ENCODE measurements around the gene COPG1. TPM values are rescaled to one million over a fixed set of nuclear protein-coding genes. Genes with fewer than 3 reads are reported as not detected.

COPG1 gene
- total and polyA plus RNA-seq, 10 of the 15 experiments (the other 5 are each of a cell fraction or from before 2014, with no cell fraction given), result 54.8 to 143 (median 91.2) TPM

DNA sequence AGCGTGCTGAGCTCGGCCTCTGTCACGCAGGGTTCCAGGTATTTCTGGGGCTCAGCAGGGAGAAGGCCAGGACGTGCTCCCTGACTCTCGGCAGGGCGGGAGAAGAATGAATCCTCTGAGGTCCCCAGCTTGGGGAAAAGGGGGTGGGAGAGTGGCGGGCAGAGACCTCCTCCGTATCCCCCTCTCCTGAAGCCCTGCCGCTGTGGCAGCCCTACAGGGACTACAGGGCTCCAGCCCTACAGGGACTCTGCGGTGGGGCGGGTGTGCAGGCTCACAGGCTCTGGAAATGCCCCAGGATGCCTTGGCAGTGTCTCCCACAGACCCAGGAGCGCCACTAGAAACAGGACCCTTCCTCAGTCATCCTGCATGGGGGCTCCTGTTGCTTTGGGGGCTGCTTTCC is 75.4 kb downstream of the COPG1 start:
- BruUV-seq (replicated peaks), result no TSS peak
- no peaks in the 10 kb centered on the region for H3K9me3 ChIP-seq (replicated peaks; ENCODE audit: control insufficient read depth, insufficient read depth, low read length)
- no peak overlapping the region for H3K9ac ChIP-seq (ENCODE audit: control insufficient read depth, insufficient read depth, low read length)
- RAD21 ChIA-PET (ENCODE audit: unreplicated experiment), result no interaction called here
- H3K27me3 ChIP-seq (replicated peaks in 1 of 2; ENCODE audit: control insufficient read depth in 2 of 2, insufficient read depth in 2 of 2, low read length in 1 of 2), result peaks cover 0 to 5% of the 10 kb centered on the region in 2 experiments; a peak in 1 of 4 replicates
- FAIRE-seq, result no peak
- intact Hi-C loops (cut with micrococcal nuclease; ENCODE audit: unreplicated experiment), result no loop called here
- in situ Hi-C loops (cut with MboI), result no loop called here
- no peaks in the 10 kb centered on the region for H3K79me2 ChIP-seq (ENCODE audit: control insufficient read depth, insufficient read depth, low read length)
- TF ChIP-seq HDAC2 (IDR thresholded peaks at IDR 0.05), result no peak
- TF ChIP-seq, protein P1, sequence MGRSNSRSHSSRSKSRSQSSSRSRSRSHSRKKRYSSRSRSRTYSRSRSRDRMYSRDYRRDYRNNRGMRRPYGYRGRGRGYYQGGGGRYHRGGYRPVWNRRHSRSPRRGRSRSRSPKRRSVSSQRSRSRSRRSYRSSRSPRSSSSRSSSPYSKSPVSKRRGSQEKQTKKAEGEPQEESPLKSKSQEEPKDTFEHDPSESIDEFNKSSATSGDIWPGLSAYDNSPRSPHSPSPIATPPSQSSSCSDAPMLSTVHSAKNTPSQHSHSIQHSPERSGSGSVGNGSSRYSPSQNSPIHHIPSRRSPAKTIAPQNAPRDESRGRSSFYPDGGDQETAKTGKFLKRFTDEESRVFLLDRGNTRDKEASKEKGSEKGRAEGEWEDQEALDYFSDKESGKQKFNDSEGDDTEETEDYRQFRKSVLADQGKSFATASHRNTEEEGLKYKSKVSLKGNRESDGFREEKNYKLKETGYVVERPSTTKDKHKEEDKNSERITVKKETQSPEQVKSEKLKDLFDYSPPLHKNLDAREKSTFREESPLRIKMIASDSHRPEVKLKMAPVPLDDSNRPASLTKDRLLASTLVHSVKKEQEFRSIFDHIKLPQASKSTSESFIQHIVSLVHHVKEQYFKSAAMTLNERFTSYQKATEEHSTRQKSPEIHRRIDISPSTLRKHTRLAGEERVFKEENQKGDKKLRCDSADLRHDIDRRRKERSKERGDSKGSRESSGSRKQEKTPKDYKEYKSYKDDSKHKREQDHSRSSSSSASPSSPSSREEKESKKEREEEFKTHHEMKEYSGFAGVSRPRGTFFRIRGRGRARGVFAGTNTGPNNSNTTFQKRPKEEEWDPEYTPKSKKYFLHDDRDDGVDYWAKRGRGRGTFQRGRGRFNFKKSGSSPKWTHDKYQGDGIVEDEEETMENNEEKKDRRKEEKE (IDR thresholded peaks at IDR 0.05), result no peak
- SMC1A ChIA-PET (ENCODE audit: uncharacterized antibody, unreplicated experiment), result interaction anchor here (0.7 kb wide), 1 partner anchor 105 kb away, joined by 3 read pairs; no protein-coding TSS in a partner anchor
- CTCF ChIA-PET, result interaction anchor here (0.6 to 2.1 kb wide), 4 partner anchors 8 to 354 kb away, joined by 3 to 11 read pairs (median 6); a partner anchor contains a TSS
- H3K36me3 ChIP-seq (ENCODE audit: control insufficient read depth in 2 of 2, insufficient read depth in 2 of 2, low read length in 1 of 2), result no peaks in the 10 kb centered on the region
- POLR2A ChIA-PET, result no interaction called here
- WGBS (ENCODE audit: insufficient coverage, insufficient replicate concordance, low lambda C conversion rate, missing lambda C conversion rate), result 74% methylated on average over 10 of the region's 12 CpGs
- no peaks in the 10 kb centered on the region for H4K20me1 ChIP-seq (ENCODE audit: control insufficient read depth, insufficient read depth)
- peaks cover 4% of the 10 kb centered on the region; the same call in 1 of the 2 replicates for H3K4me1 ChIP-seq (ENCODE audit: control insufficient read depth, insufficient read depth, low read length)
- no peak overlapping the region for H3K27ac ChIP-seq (ENCODE audit: control insufficient read depth, insufficient read depth)
- H3K4me3 ChIP-seq, result no peak overlapping the region
- no peak for DNase-seq (ENCODE audit: low read depth, low spot score)
- no peak overlapping the region for H2AFZ ChIP-seq (ENCODE audit: control insufficient read depth, low read depth, low read length)
- H3K4me2 ChIP-seq (ENCODE audit: control insufficient read depth, insufficient read depth), result no peak overlapping the region
- ATAC-seq, result no peak

- H3K27ac ChIP-seq (ENCODE audit: control insufficient read depth, insufficient read depth), result no peak overlapping the region
- no peak overlapping the region for H3K4me3 ChIP-seq
- H3K27me3 ChIP-seq (replicated peaks in 1 of 2; ENCODE audit: control insufficient read depth in 2 of 2, insufficient read depth in 2 of 2, low read length in 1 of 2), result peaks cover 0 to 5% of the 10 kb centered on the region in 2 experiments; a peak in 2 of 4 replicates
- intact Hi-C loops (cut with micrococcal nuclease; ENCODE audit: unreplicated experiment), result no loop called here
- FAIRE-seq, result no peak
- H3K79me2 ChIP-seq (ENCODE audit: control insufficient read depth, insufficient read depth, low read length), result no peaks in the 10 kb centered on the region
- ChIA-PET SMC1A (ENCODE audit: uncharacterized antibody, unreplicated experiment) (no interaction called here), RAD21 (ENCODE audit: unreplicated experiment) (no interaction called here), CTCF (interaction anchor here (2.0 to 2.1 kb wide), 2 partner anchors 9 to 355 kb away, joined by 5 to 7 read pairs; a partner anchor contains a TSS), POLR2A (no interaction called here)
- H4K20me1 ChIP-seq (ENCODE audit: control insufficient read depth, insufficient read depth), result no peaks in the 10 kb centered on the region
- in situ Hi-C loops (cut with MboI), result no loop called here
- no peaks in the 10 kb centered on the region for H3K36me3 ChIP-seq (ENCODE audit: control insufficient read depth in 2 of 2, insufficient read depth in 2 of 2, low read length in 1 of 2)
- peaks cover 4% of the 10 kb centered on the region; the same call in 1 of the 2 replicates for H3K4me1 ChIP-seq (ENCODE audit: control insufficient read depth, insufficient read depth, low read length)
- BruUV-seq (replicated peaks), result no TSS peak
- 91% methylated on average over 3 of the region's 3 CpGs for WGBS (ENCODE audit: insufficient coverage, insufficient replicate concordance, low lambda C conversion rate, missing lambda C conversion rate)
- no peak for ATAC-seq
- no peak overlapping the region for H3K4me2 ChIP-seq (ENCODE audit: control insufficient read depth, insufficient read depth)
- no peak overlapping the region for H2AFZ ChIP-seq (ENCODE audit: control insufficient read depth, low read depth, low read length)
- H3K9me3 ChIP-seq (replicated peaks; ENCODE audit: control insufficient read depth, insufficient read depth, low read length), result no peaks in the 10 kb centered on the region
- no peak overlapping the region for H3K9ac ChIP-seq (ENCODE audit: control insufficient read depth, insufficient read depth, low read length)
- DNase-seq (ENCODE audit: low read depth, low spot score), result no peak
- TF ChIP-seq BHLHE40 (IDR thresholded peaks at IDR 0.05; ENCODE audit: borderline replicate concordance in 1 of 2, low read depth in 2 of 2, low read length in 1 of 2), result no peak
- TF ChIP-seq, protein P2, sequence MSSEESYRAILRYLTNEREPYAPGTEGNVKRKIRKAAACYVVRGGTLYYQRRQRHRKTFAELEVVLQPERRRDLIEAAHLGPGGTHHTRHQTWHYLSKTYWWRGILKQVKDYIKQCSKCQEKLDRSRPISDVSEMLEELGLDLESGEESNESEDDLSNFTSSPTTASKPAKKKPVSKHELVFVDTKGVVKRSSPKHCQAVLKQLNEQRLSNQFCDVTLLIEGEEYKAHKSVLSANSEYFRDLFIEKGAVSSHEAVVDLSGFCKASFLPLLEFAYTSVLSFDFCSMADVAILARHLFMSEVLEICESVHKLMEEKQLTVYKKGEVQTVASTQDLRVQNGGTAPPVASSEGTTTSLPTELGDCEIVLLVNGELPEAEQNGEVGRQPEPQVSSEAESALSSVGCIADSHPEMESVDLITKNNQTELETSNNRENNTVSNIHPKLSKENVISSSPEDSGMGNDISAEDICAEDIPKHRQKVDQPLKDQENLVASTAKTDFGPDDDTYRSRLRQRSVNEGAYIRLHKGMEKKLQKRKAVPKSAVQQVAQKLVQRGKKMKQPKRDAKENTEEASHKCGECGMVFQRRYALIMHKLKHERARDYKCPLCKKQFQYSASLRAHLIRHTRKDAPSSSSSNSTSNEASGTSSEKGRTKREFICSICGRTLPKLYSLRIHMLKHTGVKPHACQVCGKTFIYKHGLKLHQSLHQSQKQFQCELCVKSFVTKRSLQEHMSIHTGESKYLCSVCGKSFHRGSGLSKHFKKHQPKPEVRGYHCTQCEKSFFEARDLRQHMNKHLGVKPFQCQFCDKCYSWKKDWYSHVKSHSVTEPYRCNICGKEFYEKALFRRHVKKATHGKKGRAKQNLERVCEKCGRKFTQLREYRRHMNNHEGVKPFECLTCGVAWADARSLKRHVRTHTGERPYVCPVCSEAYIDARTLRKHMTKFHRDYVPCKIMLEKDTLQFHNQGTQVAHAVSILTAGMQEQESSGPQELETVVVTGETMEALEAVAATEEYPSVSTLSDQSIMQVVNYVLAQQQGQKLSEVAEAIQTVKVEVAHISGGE (CRISPR knock-in tag; IDR thresholded peaks at IDR 0.05), result no peak
- TF ChIP-seq NFIC (IDR thresholded peaks at IDR 0.05; ENCODE audit: low read depth, low read length), result no peak
- TF ChIP-seq TCF3 (IDR thresholded peaks at IDR 0.05; ENCODE audit: borderline replicate concordance, insufficient read depth, low read depth, low read length), result no peak
- no peak for TF ChIP-seq MEF2B (IDR thresholded peaks at IDR 0.05; ENCODE audit: partially characterized antibody, poor library complexity, severe bottlenecking)
These were observed 76.0 kb downstream of the COPG1 start for GRCh38 chr3:129325383-129325782.
